PC-9 (cell line): ENCODE data around the gene MIA. TPM values are rescaled to one million over a fixed set of nuclear protein-coding genes. Genes with fewer than 3 reads are reported as not detected.

ENCODE experiments used
- BruUV-seq: library from RNA; stranded (reverse); fragments of 400-500 nt; replicated peaks from 2 replicates; lab custom pipeline; 2021; lab: Mats Ljungman, UMichigan
- CTCF ChIA-PET: fragments of 300-600 bp; sonication (Branson Sonifier 250); formaldehyde crosslinking; loops from one replicate; lab custom pipeline; 2022; ENCODE audit warnings: antibody characterized with exemption; lab: Charles Lee
- POLR2A ChIA-PET: fragments of 300-600 bp; sonication (Branson Sonifier 250); formaldehyde crosslinking; loops from one replicate; lab custom pipeline; 2022; ENCODE audit warnings: antibody characterized with exemption; ENCODE audit not compliant: unreplicated experiment; lab: Charles Lee
- DNase-seq, 2 experiments: peaks; one replicate each; pipeline versions ENCODE4 v3.0.0 to v3.0.0-alpha.2; 2015 to 2022; ENCODE audit warnings: mixed read lengths in 1 of 2
- H2AFZ ChIP-seq: fragments of 200-600 bp; sonication (generic); 2 replicates; pipeline ENCODE4 v1.8.1; 2017; ENCODE audit warnings: antibody characterized with exemption
- H3F3A ChIP-seq: fragments of 200-600 bp; sonication (generic); 2 replicates; pipeline ENCODE4 v1.8.1; 2017; ENCODE audit warnings: antibody characterized with exemption, mild to moderate bottlenecking, low read depth; ENCODE audit not compliant: insufficient read depth
- H3K27ac ChIP-seq: fragments of 200-600 bp; sonication (generic); 2 replicates; pipeline ENCODE4 v1.6.1; 2016; ENCODE audit warnings: mixed run types
- H3K27me3 ChIP-seq: fragments of 200-600 bp; sonication (generic); 2 replicates; pipeline ENCODE4 v1.6.1; 2016; ENCODE audit warnings: low read depth, mixed run types; ENCODE audit not compliant: insufficient read depth
- H3K36me3 ChIP-seq: fragments of 200-600 bp; sonication (generic); 2 replicates; pipeline ENCODE4 v1.6.1; 2016; ENCODE audit warnings: low read depth, mixed run types
- H3K4me1 ChIP-seq: fragments of 200-600 bp; sonication (generic); replicated peaks from 2 replicates; pipeline ENCODE4 v1.6.1; 2016; ENCODE audit warnings: mixed run types; ENCODE audit not compliant: insufficient read depth
- H3K4me2 ChIP-seq: fragments of 200-600 bp; sonication (generic); 2 replicates; pipeline ENCODE4 v1.6.1; 2017; ENCODE audit warnings: mixed run types
- H3K4me3 ChIP-seq: fragments of 200-600 bp; sonication (generic); 2 replicates; pipeline ENCODE4 v1.6.1; 2016; ENCODE audit warnings: mixed run types
- H3K79me2 ChIP-seq: fragments of 200-600 bp; sonication (generic); 2 replicates; pipeline ENCODE4 v1.6.1; 2017; ENCODE audit warnings: low read depth, mixed run types
- H3K9me2 ChIP-seq: fragments of 200-600 bp; sonication (generic); 2 replicates; pipeline ENCODE4 v1.8.1; 2017; ENCODE audit warnings: mild to moderate bottlenecking; ENCODE audit not compliant: insufficient read depth
- H3K9me3 ChIP-seq: fragments of 200-600 bp; sonication (generic); 2 replicates; pipeline ENCODE4 v1.8.1; 2016; ENCODE audit warnings: low read depth; ENCODE audit not compliant: insufficient read depth
- H4K20me1 ChIP-seq: fragments of 200-600 bp; sonication (generic); 2 replicates; pipeline ENCODE4 v1.8.1; 2017; ENCODE audit not compliant: insufficient read depth
- CTCF ChIP-seq: fragments of 200-600 bp; sonication (generic); conservative IDR thresholded peaks from 2 replicates; pipeline ENCODE4 v1.6.1; 2017; ENCODE audit warnings: mixed run types, antibody characterized with exemption, mild to moderate bottlenecking, moderate library complexity
- EZH2 ChIP-seq: fragments of 200-600 bp; sonication (generic); IDR thresholded peaks from 2 replicates; pipeline ENCODE4 v1.8.0; 2017; ENCODE audit warnings: antibody characterized with exemption, low read depth
- intact Hi-C: fragments of 100-400 bp; cut with micrococcal nuclease; formaldehyde crosslinking; loops from one replicate; pipeline ENCODE4 v1.10.0; 2022; ENCODE audit not compliant: unreplicated experiment
- total RNA-seq: library from RNA; stranded (reverse); gene quantifications from 2 replicates; pipeline ENCODE4 v1.2.3, GENCODE V29; 2021

Gene MIA
- total RNA-seq, 1 experiment from 2014 or later: 2.7 TPM

GRCh38 chr19:40758491-40758890 lies 16.8 kb upstream of the MIA start:
- Histone ChIP-seq H4K20me1 (peaks cover 91% of the 10 kb centered on the region), H3K27ac (no peak overlapping the region), H3K27me3 (no peaks in the 10 kb centered on the region), H3K4me2 (no peak overlapping the region), H3K36me3 (peaks cover 66% of the 10 kb centered on the region), H3K79me2 (peaks cover 52% of the 10 kb centered on the region), H3K4me1 (peaks cover 12% of the 10 kb centered on the region), H3K4me3 (no peak overlapping the region), H2AFZ (no peak overlapping the region), H3K9me2 (no peaks in the 10 kb centered on the region), H3F3A (peaks cover 29% of the 10 kb centered on the region; the same call in 1 of the 2 replicates), H3K9me3 (no peaks in the 10 kb centered on the region)
- BruUV-seq: no TSS peak
- intact Hi-C loops: no loop called here
- no peak for DNase-seq
- POLR2A ChIA-PET: no interaction called here
- TF ChIP-seq EZH2 (no peak), CTCF (no peak)
- CTCF ChIA-PET: no interaction called here

- Histone ChIP-seq H3K4me1 (peaks cover 3% of the 10 kb centered on the region), H3K4me2 (no peak overlapping the region), H3K9me2 (no peaks in the 10 kb centered on the region), H3K27ac (no peak overlapping the region), H3K79me2 (peaks cover 43% of the 10 kb centered on the region), H3K4me3 (no peak overlapping the region), H3K36me3 (peaks cover 68% of the 10 kb centered on the region), H3K27me3 (no peaks in the 10 kb centered on the region), H3F3A (peaks cover 38% of the 10 kb centered on the region; the same call in 1 of the 2 replicates), H3K9me3 (no peaks in the 10 kb centered on the region), H2AFZ (no peak overlapping the region), H4K20me1 (peaks cover 93% of the 10 kb centered on the region)
- DNase-seq: no peak
- CTCF ChIA-PET: no interaction called here
- no peak for TF ChIP-seq EZH2
- TF ChIP-seq CTCF: no peak
- BruUV-seq: no TSS peak
- POLR2A ChIA-PET: no interaction called here
- intact Hi-C loops: no loop called here
Measured at GRCh38 chr19:40759352-40759751, 16.0 kb upstream of the MIA start.

GRCh38 chr19:40762754-40763470 lies 12.4 kb upstream of the MIA start:
- H3K9me2 ChIP-seq: no peaks in the 10 kb centered on the region
- H3K4me1 ChIP-seq: no peaks in the 10 kb centered on the region
- H3K36me3 ChIP-seq: peaks cover 65% of the 10 kb centered on the region
- no peak overlapping the region for H3K27ac ChIP-seq
- DNase-seq: no peak
- peaks cover 12% of the 10 kb centered on the region; the same call in 1 of the 2 replicates for H3K79me2 ChIP-seq
- no peak overlapping the region for H3K4me2 ChIP-seq
- POLR2A ChIA-PET: no interaction called here
- CTCF ChIA-PET: no interaction called here
- BruUV-seq: no TSS peak
- no peak for TF ChIP-seq CTCF
- H3K27me3 ChIP-seq: no peaks in the 10 kb centered on the region
- H3K4me3 ChIP-seq: no peak overlapping the region
- H3K9me3 ChIP-seq: no peaks in the 10 kb centered on the region
- H2AFZ ChIP-seq: no peak overlapping the region
- intact Hi-C loops: no loop called here
- H4K20me1 ChIP-seq: peaks cover 69% of the 10 kb centered on the region
- peaks cover 67% of the 10 kb centered on the region; the same call in 1 of the 2 replicates for H3F3A ChIP-seq
